Neuronal stem cell (in vitro differentiated cells): Measurements from ENCODE around the gene CDK1.

Experiments used
- DNase-seq: peaks from one replicate; pipeline ENCODE4 v3.0.0-alpha.2; 2013; ENCODE audit warnings: low spot score
- H2AFZ ChIP-seq: one replicate; pipeline ENCODE4 v1.6.1; 2013; ENCODE audit warnings: mild to moderate bottlenecking, low read length, inconsistent platforms
- H2AK5ac ChIP-seq: 2 replicates; pipeline ENCODE4 v1.6.1; 2013; ENCODE audit warnings: low read depth, mild to moderate bottlenecking, inconsistent platforms, low read length, moderate library complexity, mixed read lengths
- H2BK120ac ChIP-seq: 2 replicates; pipeline ENCODE4 v1.6.1; 2013; ENCODE audit warnings: low read depth, mild to moderate bottlenecking, inconsistent platforms, low read length, moderate library complexity, mixed read lengths
- H2BK12ac ChIP-seq: one replicate; pipeline ENCODE4 v1.6.1; 2013; ENCODE audit warnings: low read length, inconsistent platforms
- H2BK15ac ChIP-seq: 2 replicates; pipeline ENCODE4 v1.6.1; 2013; ENCODE audit warnings: mild to moderate bottlenecking, low read length, inconsistent platforms, mixed read lengths
- H2BK5ac ChIP-seq: one replicate; pipeline ENCODE4 v1.6.1; 2013; ENCODE audit warnings: inconsistent platforms, mild to moderate bottlenecking, low read length, moderate library complexity
- H3K14ac ChIP-seq: one replicate; pipeline ENCODE4 v1.6.1; 2013; ENCODE audit warnings: low read length, inconsistent platforms
- H3K18ac ChIP-seq: 2 replicates; pipeline ENCODE4 v1.6.1; 2013; ENCODE audit warnings: low read length, inconsistent platforms
- H3K23ac ChIP-seq: 2 replicates; pipeline ENCODE4 v1.6.1; 2013; ENCODE audit warnings: low read depth, mild to moderate bottlenecking, mixed read lengths, low read length, inconsistent platforms; ENCODE audit not compliant: poor library complexity
- H3K27ac ChIP-seq: replicated peaks from 3 replicates; pipeline ENCODE4 v1.5.1; 2013; ENCODE audit warnings: low read length, inconsistent platforms
- H3K27me3 ChIP-seq, 3 experiments: 2 replicates each; pipeline ENCODE4 v1.6.1; 2013; ENCODE audit warnings: low read length in 3 of 3, mild to moderate bottlenecking in 2 of 3, inconsistent platforms in 1 of 3, low read depth in 1 of 3, mixed read lengths in 1 of 3, moderate library complexity in 1 of 3; ENCODE audit not compliant: control insufficient read depth in 3 of 3, insufficient read depth in 3 of 3
- H3K36me3 ChIP-seq, 2 donors: replicated peaks in 1 of 2; 2 replicates each; pipeline ENCODE4 v1.6.1; 2013; ENCODE audit warnings: low read length in 2 of 2; ENCODE audit not compliant: control insufficient read depth in 2 of 2, insufficient read depth in 2 of 2
- H3K4ac ChIP-seq: 2 replicates; pipeline ENCODE4 v1.6.1; 2013; ENCODE audit warnings: inconsistent platforms, mild to moderate bottlenecking, low read length, moderate library complexity
- H3K4me1 ChIP-seq, 2 donors: 1 replicate in 1 of 2; 2 replicates in 1 of 2; pipeline ENCODE4 v1.6.1; 2013; ENCODE audit warnings: low read length in 2 of 2, low read depth in 1 of 2; ENCODE audit not compliant: control insufficient read depth in 2 of 2, insufficient read depth in 1 of 2
- H3K4me2 ChIP-seq: one replicate; pipeline ENCODE4 v1.6.1; 2013; ENCODE audit warnings: mild to moderate bottlenecking, low read length, inconsistent platforms; ENCODE audit not compliant: insufficient read depth, poor library complexity, severe bottlenecking
- H3K4me3 ChIP-seq, 2 donors: 2 replicates each; pipeline ENCODE4 v1.5.1; 2013; ENCODE audit warnings: low read length in 2 of 2, mild to moderate bottlenecking in 2 of 2, inconsistent platforms in 1 of 2, moderate library complexity in 1 of 2
- H3K79me1 ChIP-seq: one replicate; pipeline ENCODE4 v1.6.1; 2013; ENCODE audit warnings: low read depth, mild to moderate bottlenecking, inconsistent platforms, low read length, moderate library complexity
- H3K9ac ChIP-seq: one replicate; pipeline ENCODE4 v1.6.1; 2013; ENCODE audit warnings: mild to moderate bottlenecking, low read depth, low read length, inconsistent platforms; ENCODE audit not compliant: poor library complexity
- H3K9me3 ChIP-seq, 2 donors: replicated peaks in 1 of 2; 2 replicates each; pipeline versions ENCODE3 to v1.6.1; 2013; ENCODE audit warnings: low read length in 2 of 2, mild to moderate bottlenecking in 2 of 2, inconsistent platforms in 1 of 2, low read depth in 1 of 2, mixed read lengths in 1 of 2, moderate library complexity in 1 of 2; ENCODE audit not compliant: control insufficient read depth in 2 of 2, insufficient read depth in 1 of 2
- H4K8ac ChIP-seq: one replicate; pipeline ENCODE4 v1.6.1; 2013; ENCODE audit warnings: low read depth, mild to moderate bottlenecking, inconsistent platforms, low read length, moderate library complexity
- H4K91ac ChIP-seq: one replicate; pipeline ENCODE4 v1.6.1; 2013; ENCODE audit warnings: low read length, low read depth, mild to moderate bottlenecking, inconsistent platforms; ENCODE audit not compliant: poor library complexity
- WGBS, 2 donors: extraction: QIAGEN DNeasy Blood & Tissue Kit; methylation state at CpG; one replicate each; pipeline ENCODE4 v1.1.7; 2013; ENCODE audit warnings: missing lambda C conversion rate in 2 of 2, mixed read lengths in 1 of 2; ENCODE audit not compliant: insufficient read length in 2 of 2, insufficient replicate concordance in 1 of 2; ENCODE audit errors: extremely low coverage in 2 of 2; 5-methylcytosine and 5-hydroxymethylcytosine counted together

Gene CDK1

DNA sequence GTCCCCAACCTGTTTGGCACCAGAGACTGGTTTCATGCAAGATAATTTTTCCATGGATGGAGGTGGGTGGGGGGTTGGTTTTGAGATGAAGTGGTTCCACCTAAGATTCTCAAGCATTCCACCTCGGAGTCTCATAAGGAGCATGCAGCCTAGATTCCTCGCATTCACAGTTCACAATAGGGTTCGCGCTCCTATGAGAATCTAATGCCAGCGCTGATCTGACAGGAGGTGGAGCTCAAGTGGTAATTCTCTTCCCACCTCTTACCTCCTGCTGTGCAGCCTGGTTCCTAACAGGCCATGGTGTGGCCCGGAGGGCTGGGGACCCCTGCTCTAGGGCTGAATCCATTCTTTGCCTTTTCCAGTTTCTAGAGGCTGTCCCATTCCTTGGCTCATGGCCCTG, 19.1 kb upstream of the CDK1 start:
- Histone ChIP-seq H2BK15ac (no peak overlapping the region), H3K4me3 (no peak overlapping the region), H3K9ac (no peak overlapping the region), H3K4me2 (no peak overlapping the region), H3K18ac (no peak overlapping the region), H4K91ac (no peak overlapping the region), H3K14ac (no peak overlapping the region), H3K4me1 (peaks cover 0 to 5% of the 10 kb centered on the region in 2 donors), H3K9me3 (peaks cover 0 to 4% of the 10 kb centered on the region in 2 donors), H2AK5ac (no peak overlapping the region), H2BK5ac (no peak overlapping the region), H2BK12ac (no peak overlapping the region), H3K27ac (no peak overlapping the region), H4K8ac (no peak overlapping the region), H2BK120ac (no peak overlapping the region), H3K36me3 (no peaks in the 10 kb centered on the region), H3K27me3 (no peaks in the 10 kb centered on the region), H2AFZ (no peak overlapping the region), H3K79me1 (no peaks in the 10 kb centered on the region), H3K23ac (no peak overlapping the region), H3K4ac (no peak overlapping the region)
- no CpG with 5 or more reads among the region's 6 CpGs for WGBS, 2 donors
- DNase-seq = no peak

GRCh38 chr10:60760711-60761210, 17.5 kb upstream of the CDK1 start:
- Histone ChIP-seq H2BK120ac (no peak overlapping the region), H3K9me3 (peaks cover 0 to 4% of the 10 kb centered on the region in 2 donors), H3K4me2 (no peak overlapping the region), H3K4me1 (peaks cover 0 to 5% of the 10 kb centered on the region in 2 donors), H3K23ac (no peak overlapping the region), H3K4ac (no peak overlapping the region), H3K79me1 (no peaks in the 10 kb centered on the region), H3K27me3 (no peaks in the 10 kb centered on the region), H3K14ac (no peak overlapping the region), H2BK5ac (no peak overlapping the region), H2AK5ac (no peak overlapping the region), H3K18ac (no peak overlapping the region), H2BK15ac (no peak overlapping the region), H4K91ac (no peak overlapping the region), H3K27ac (no peak overlapping the region), H3K4me3 (no peak overlapping the region), H3K9ac (no peak overlapping the region), H3K36me3 (no peaks in the 10 kb centered on the region), H2BK12ac (no peak overlapping the region), H4K8ac (no peak overlapping the region), H2AFZ (no peak overlapping the region)
- no peak for DNase-seq

DNA sequence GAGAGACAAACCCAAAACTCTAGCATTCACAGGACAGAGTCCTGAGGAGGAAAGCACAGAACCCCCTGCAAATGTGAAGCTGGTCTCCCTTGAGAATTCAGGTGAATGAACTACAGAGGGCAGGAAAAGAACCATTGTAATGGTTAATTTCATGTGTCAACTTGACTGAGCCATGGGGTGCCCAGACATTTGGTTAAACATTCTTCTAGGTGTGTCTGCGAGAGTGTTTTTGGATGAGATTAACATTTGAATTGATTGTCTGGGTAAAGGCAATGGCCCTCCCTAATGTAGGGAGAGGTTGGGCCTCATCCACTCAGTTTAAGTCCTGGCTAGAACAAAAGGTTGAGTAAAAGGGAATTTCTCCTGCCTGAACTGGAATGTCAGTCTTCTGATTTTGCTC, 15.7 kb upstream of the CDK1 start:
- H3K23ac ChIP-seq = no peak overlapping the region
- no peak overlapping the region for H2BK12ac ChIP-seq
- no peak overlapping the region for H3K4me2 ChIP-seq
- peaks cover 0 to 4% of the 10 kb centered on the region in 2 donors for H3K9me3 ChIP-seq
- no peak overlapping the region for H3K14ac ChIP-seq
- H2AFZ ChIP-seq = peak overlapping the region; percentile 22
- H3K4me1 ChIP-seq = peaks cover 0 to 5% of the 10 kb centered on the region in 2 donors
- no CpG with 5 or more reads among the region's 1 CpG for WGBS, 2 donors
- DNase-seq = no peak
- no peaks in the 10 kb centered on the region for H3K36me3 ChIP-seq
- no peak overlapping the region for H3K27ac ChIP-seq
- no peak overlapping the region for H3K18ac ChIP-seq
- no peak overlapping the region for H2BK5ac ChIP-seq
- no peaks in the 10 kb centered on the region for H3K27me3 ChIP-seq
- no peak overlapping the region for H3K4ac ChIP-seq
- H2BK15ac ChIP-seq = no peak overlapping the region
- no peak overlapping the region for H2BK120ac ChIP-seq
- H4K8ac ChIP-seq = no peak overlapping the region
- no peak overlapping the region for H3K4me3 ChIP-seq
- H2AK5ac ChIP-seq = no peak overlapping the region
- no peak overlapping the region for H3K9ac ChIP-seq
- no peaks in the 10 kb centered on the region for H3K79me1 ChIP-seq
- H4K91ac ChIP-seq = no peak overlapping the region

GRCh38 chr10:60767424-60767823, 10.9 kb upstream of the CDK1 start:
- Histone ChIP-seq H3K79me1 (no peaks in the 10 kb centered on the region), H2BK12ac (no peak overlapping the region), H3K27me3 (no peaks in the 10 kb centered on the region), H3K4ac (no peak overlapping the region), H3K14ac (no peak overlapping the region), H3K4me2 (no peak overlapping the region), H3K18ac (no peak overlapping the region), H2BK120ac (no peak overlapping the region), H2BK15ac (no peak overlapping the region), H3K9ac (no peak overlapping the region), H2BK5ac (no peak overlapping the region), H3K23ac (no peak overlapping the region), H4K8ac (no peak overlapping the region), H3K36me3 (no peaks in the 10 kb centered on the region), H3K27ac (no peak overlapping the region), H3K4me3 (no peak overlapping the region), H3K4me1 (no peaks in the 10 kb centered on the region), H4K91ac (no peak overlapping the region), H2AFZ (no peak overlapping the region), H3K9me3 (peaks cover 0 to 2% of the 10 kb centered on the region in 2 donors), H2AK5ac (no peak overlapping the region)
- no CpG with 5 or more reads among the region's 6 CpGs for WGBS, 2 donors
- DNase-seq = no peak
